Glomerular endothelial cell (primary cell): ENCODE data around the gene AGMO. TPM values are rescaled to one million over a fixed set of nuclear protein-coding genes. Genes with fewer than 3 reads are reported as not detected.

Experiments
- DNase-seq: peaks from one replicate; pipeline ENCODE4 v3.0.0-alpha.2; 2011; ENCODE audit warnings: low read depth, low spot score; ENCODE audit errors: extremely low read depth
- total RNA-seq: library from RNA; depleted of rRNA; stranded (reverse); fragments of >200 nt; gene quantifications from 2 replicates; pipeline ENCODE4 v1.2.3, GENCODE V29; 2015

Gene AGMO
- total RNA-seq, 1 donor from 2014 or later = not detected

DNA sequence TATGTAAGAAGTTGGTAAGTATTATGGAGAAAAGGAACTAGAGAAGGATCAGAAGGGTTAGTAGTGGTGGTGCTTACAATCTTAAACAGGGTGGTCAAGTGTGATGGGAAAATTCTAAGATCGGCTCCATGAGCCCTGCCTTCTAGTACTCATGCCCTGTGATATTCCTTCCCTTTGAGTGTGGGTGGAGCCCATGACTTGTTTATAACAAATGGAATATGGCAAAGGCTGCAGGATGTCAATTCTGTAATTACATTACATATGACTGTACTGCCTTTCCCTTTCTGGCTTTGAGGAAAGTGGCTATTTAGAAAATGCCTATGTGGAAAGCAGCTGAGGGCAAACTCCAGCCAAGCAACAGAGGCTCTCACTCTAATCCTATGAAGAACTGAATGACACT, 309.6 kb downstream of the AGMO start:
- DNase-seq = no peak

DNA sequence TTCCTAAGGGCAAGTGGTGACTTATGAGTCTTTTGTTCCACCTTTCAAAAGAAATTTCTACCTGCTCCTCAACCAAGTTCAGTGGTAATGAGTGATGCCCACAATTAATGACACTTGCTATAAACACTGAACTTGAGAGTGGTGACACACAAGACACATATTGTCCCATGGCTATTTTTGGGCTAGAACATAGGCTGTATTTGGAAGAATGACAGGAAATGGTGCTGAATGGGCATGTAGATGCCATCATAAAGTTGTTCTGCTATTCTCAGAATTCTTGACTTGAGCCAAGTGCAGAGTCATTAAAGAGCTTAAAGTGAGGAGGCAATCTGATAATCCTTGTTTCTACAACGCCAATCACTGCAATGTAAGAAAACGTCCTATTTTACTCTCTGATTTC, 313.3 kb downstream of the AGMO start:
- DNase-seq = no peak

DNA sequence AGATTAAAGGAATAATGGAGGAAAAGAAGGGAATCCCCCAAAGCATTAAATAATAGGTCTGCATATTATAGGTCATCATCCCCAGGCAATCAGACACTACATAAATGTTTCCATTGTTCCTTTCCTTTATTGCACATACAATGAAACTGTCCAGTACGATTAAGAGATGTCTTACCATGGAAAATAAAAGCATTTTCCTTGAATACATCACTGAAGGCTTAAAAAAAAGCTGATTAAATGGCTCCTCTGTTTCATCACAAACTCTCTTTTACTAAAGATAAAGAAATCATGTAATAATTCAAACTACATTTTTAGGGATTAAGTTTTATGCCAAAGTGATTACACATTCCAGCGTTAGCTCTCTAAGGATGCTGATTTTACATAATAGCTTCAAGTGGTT, 316.0 kb downstream of the AGMO start:
- DNase-seq = no peak

DNA sequence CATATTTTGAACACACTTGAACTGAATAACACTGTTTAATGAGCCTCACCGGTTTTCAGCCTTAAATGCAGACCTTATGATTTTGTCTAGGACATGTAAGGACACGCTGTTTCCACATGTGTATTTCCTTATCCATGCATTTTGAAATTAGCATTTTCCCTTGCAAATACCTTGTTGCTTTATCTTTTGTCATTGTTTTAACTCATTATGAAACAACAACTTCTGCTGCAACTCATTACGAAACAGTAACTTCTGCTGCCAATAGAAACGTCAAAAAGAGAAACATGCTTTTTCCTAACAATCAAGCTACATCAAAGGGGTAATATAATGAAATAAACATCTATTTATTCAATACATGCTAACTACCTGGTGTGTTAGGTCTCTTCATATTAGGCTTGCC, 322.0 kb downstream of the AGMO start:
- DNase-seq = no peak

DNA sequence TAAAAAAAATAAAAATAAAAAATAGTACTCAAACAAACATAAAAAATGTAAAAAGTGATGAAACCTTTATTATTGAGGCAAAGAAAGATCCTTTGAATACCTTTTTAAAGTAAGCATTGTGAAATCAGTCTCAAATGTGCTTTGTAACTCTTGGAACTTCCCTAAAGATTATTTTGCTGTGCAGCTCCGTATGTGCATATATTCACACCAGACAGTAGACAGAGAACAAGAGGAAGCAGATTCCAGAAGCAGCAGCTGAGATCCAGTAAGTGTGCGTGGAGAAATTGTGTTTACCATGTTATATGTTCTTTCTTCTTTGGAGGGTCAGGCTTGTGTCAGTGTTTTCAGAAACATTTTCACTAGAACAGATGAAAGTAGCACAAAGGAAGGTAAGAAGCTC, 324.9 kb downstream of the AGMO start:
- DNase-seq = no peak

DNA sequence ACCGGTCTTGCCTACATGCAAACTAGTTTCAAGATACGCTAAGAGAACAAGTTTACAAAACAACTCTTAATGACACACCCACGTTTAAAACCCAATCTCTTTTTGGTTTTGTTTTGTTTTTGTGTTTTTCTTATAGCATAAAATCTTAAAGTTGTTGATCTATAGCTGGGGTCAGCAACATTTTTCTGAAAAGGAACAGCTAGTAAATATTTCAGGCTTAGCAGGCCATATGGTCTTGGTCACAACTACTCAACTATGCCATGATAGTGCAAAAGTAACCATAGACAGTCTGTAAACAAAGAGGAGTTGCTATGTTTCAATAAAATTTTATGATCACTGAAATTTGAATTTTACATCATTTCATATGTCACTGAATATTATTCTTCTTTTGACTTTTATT, 327.4 kb downstream of the AGMO start:
- DNase-seq = no peak

DNA sequence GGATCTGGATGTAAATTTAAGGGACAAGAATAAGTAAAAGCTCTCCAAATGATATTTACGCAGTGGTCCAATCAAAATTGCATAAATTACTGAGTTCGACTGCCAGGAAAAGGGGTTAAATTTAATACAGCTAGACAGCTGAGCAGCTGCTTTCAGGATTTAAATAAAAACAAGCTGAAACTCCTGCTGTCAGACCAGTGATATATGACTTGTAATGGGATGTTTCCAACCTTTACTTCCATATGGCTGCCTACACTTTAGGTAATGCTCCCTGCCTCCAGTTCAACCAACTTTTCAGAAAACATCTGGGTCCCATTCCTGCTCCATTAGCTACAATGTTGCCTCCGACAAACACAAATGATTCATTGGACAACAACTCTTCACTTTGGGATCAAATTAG, 333.0 kb downstream of the AGMO start:
- DNase-seq = no peak

- no peak for DNase-seq
These were observed 335.8 kb downstream of the AGMO start for GRCh38 chr7:15225981-15226380.

GRCh38 chr7:15219758-15220157, 342.1 kb downstream of the AGMO start:
- DNase-seq = no peak

DNA sequence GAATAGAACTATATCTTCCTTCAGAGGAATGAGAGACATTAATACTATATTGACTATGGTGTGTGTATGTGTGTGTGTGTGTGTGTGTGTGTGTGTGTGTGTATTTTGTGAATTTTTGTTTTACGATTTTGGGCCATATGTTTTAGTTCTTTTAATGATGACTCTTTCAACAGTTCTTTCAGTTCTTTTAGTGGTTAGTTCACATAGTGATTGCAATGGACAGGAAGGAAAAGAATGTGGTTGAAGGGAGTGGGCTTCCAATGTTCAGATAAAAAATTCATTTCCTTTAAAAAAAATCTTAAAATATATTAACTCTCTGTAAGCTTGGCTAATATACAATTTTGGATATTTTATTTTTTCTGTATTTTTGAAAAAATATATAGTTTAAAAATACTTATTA, 343.6 kb downstream of the AGMO start:
- DNase-seq = no peak

DNA sequence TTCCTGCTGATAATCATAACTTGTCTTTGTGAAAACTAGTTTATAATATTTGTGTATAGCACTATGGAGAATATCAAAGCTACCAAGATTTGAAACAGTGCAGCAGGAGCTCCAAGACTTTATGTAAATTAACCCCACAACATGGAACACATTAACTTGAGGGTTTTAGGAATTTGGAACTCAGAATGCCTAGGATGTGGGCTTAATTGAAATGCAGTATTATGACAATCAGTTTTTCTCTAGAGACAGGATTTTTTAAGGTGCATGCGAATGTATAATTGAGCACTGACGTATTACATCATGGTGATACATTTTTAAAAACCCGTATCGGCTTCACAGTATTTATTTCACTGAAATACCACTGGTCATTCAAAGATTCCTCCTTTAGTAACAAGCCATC, 346.2 kb downstream of the AGMO start:
- DNase-seq = no peak

DNA sequence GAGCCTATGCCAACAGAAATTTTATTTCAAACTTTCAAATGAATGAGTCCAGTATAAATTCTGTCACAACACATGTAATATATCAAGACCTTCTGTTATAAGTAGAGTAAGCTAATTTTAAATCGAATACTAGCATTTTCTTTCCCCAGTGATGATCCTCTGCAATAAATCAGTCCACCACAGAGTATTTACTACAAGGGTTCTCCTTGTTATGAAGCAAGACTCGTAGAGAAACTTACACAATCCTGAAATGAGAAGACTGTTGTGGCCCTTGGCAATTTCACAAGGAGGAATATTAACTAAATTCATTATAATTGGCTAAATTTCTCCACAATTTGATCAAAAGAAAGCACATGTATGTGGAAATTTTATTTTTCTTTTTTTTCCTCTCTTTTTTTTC, 346.8 kb downstream of the AGMO start:
- no peak for DNase-seq

GRCh38 chr7:15213093-15213492, 348.7 kb downstream of the AGMO start:
- no peak for DNase-seq

DNA sequence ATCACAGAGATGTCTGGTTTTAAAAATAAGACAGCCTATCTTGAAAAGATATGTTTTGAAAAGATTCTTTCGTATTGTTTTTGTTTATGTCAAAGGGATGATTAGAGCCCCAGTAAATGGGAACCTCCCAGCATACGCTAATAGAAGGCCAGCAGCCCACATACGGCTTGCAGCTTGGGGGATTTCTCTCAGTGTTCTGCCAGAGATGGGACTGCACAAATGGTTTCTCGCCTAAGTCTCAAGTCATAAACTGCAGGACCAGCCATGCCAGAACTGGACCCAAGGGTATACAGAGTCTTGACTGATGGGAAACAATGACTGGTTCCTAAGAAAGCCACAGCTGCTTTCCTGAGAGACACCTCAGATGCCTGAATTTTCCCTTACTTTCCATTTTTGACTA, 352.4 kb downstream of the AGMO start:
- DNase-seq = no peak

DNA sequence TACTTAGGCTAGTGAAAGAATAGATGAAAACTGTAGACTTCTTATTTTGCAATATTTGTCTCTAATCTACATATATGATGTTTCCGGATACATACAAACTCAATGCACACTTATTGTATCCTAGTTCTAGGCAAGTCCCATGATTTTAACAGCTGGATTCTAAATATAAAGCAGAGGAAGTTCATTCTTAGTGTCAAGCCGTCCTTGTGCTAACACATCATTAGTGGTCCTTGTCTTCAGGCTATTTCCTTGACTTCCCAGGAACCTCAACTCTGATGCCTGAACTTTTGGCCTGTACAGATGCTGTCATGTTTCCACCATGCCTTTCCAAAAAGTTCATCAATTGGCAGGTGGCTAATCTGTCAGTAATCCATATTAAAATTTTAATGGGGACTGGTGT, 357.4 kb downstream of the AGMO start:
- no peak for DNase-seq

DNA sequence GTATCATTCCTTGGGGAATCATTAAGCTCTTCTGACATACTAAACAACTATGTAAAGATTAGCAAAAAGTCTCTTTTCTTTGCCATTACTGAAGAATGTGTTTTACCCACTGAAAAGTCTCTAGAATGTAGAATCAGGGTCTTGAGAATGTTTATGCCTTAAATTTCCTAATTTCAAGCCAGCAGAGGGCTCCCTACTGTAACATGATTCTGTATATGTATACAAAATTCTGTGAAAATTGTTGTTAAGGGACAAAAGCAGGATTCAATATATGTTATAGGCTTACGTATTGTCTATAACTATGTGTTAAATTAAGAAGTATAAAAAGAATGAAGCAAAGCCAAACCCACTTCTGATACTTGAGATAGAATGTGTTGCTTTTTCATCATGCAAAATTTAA, 362.3 kb downstream of the AGMO start:
- DNase-seq = no peak

GRCh38 chr7:15197042-15197977, 364.5 kb downstream of the AGMO start:
- DNase-seq = no peak

GRCh38 chr7:15178065-15178464, 383.8 kb downstream of the AGMO start:
- no peak for DNase-seq

DNA sequence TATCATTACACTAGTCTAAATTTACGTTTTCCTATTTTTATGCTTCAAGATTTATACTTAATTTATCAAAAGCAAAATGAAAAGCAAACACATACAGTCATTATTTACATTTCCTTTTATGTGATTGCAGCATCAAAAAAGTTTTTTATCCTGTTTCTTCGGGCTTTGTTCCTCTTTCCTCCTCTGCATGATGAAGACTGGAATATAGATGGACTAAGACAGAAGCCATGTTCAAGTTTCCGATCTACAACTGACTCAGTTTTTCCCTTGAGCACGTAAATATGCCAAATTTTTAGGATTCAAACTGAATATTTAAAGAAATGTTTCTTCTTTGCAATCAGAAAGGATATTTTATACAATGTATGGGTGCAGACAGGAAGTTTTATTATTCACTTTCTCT, 385.7 kb downstream of the AGMO start:
- DNase-seq = no peak

- no peak for DNase-seq
These were observed 386.7 kb downstream of the AGMO start for GRCh38 chr7:15175152-15175551.

GRCh38 chr7:15174485-15174884, 387.3 kb downstream of the AGMO start:
- DNase-seq = no peak

DNA sequence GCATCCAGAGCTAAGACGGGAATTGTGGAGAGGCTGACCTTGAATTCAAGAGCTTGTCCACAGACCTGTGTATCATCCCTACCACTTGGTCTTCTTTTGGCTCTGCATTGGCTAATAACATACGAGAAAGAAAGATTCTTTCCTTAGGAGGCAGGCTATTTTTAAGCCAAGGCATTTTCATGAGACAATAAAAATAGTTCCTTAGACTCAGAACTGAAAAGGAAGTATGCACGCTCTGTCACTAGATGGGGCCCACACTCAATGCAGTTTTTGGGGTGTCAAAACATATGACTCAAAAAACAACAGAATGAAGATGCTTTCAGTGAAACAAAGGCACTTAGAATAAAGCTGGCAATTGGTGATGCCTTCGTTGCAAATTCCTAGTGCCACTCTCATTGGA, 393.3 kb downstream of the AGMO start:
- no peak for DNase-seq

DNA sequence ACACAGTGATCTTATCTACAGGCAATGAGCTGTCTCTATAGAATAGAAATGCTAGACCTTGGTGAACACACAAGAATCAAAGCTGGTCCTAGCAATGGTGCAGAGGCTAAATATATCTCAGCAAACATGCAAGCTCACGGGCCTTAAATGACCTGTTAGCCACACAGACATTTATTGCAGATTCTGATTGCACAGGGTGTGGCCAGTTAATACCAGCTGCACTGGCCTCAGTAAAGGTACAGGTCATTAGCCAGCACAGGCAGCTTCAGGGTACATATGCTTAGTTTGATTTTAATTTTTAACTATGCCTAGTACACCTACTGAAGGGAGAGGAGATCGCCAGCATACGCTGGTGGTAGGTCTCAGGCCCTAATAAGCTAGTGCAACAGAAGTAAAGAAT, 393.9 kb downstream of the AGMO start:
- DNase-seq = no peak
